ENCODE data around the gene ASB7. TPM values are rescaled to one million over a fixed set of nuclear protein-coding genes. Genes with fewer than 3 reads are reported as not detected.

Gene ASB7
- total and polyA plus RNA-seq, 7 donors = 2.3 to 6.9 (median 5.4) TPM

GRCh38 chr15:100570275-100570674 lies 32.1 kb upstream of the ASB7 start:
- peaks cover 10% of the 10 kb centered on the region for H3K4me1 ChIP-seq
- WGBS, 3 donors = 91 to 94% (median 92%) methylated on average over 3 of the region's 3 CpGs
- no peak for TF ChIP-seq CTCF (IDR thresholded peaks at IDR 0.05)
- DNase-seq (no peak), ATAC-seq (peak in 1 of 4 donors; percentile 57)
- no peak overlapping the region for H3K27ac ChIP-seq
- no peak overlapping the region for H3K4me3 ChIP-seq
- H3K36me3 ChIP-seq (ENCODE audit: insufficient read depth in 1 of 2, low read depth in 1 of 2) = peaks cover 0 to 46% of the 10 kb centered on the region in 2 donors
- intact Hi-C loops (cut with DNase I) = loop anchor here in 1 of 2 donors (5.0 kb wide), 1 partner anchor 223 kb away; no protein-coding TSS in a partner anchor
- no peaks in the 10 kb centered on the region for H3K27me3 ChIP-seq (ENCODE audit: insufficient read depth in 3 of 3, low read length in 2 of 3)
- no peaks in the 10 kb centered on the region for H3K9me3 ChIP-seq

- H3K4me3 ChIP-seq = no peak overlapping the region
- intact Hi-C loops (cut with DNase I) = loop anchor here in 1 of 2 donors (5.0 kb wide), 1 partner anchor 224 kb away; no protein-coding TSS in a partner anchor
- DNase-seq = no peak
- H3K36me3 ChIP-seq (ENCODE audit: insufficient read depth in 1 of 2, low read depth in 1 of 2) = peaks cover 0 to 46% of the 10 kb centered on the region in 2 donors
- H3K9me3 ChIP-seq = no peaks in the 10 kb centered on the region
- H3K27me3 ChIP-seq (ENCODE audit: insufficient read depth in 3 of 3, low read length in 2 of 3) = no peaks in the 10 kb centered on the region
- 87 to 95% (median 91%) methylated on average over 4 of the region's 4 CpGs for WGBS, 3 donors
- no peak for TF ChIP-seq CTCF (IDR thresholded peaks at IDR 0.05)
- peaks cover 10% of the 10 kb centered on the region for H3K4me1 ChIP-seq
- ATAC-seq = no peak
- H3K27ac ChIP-seq = no peak overlapping the region
Measured at GRCh38 chr15:100570735-100571313, 31.6 kb upstream of the ASB7 start.

DNA sequence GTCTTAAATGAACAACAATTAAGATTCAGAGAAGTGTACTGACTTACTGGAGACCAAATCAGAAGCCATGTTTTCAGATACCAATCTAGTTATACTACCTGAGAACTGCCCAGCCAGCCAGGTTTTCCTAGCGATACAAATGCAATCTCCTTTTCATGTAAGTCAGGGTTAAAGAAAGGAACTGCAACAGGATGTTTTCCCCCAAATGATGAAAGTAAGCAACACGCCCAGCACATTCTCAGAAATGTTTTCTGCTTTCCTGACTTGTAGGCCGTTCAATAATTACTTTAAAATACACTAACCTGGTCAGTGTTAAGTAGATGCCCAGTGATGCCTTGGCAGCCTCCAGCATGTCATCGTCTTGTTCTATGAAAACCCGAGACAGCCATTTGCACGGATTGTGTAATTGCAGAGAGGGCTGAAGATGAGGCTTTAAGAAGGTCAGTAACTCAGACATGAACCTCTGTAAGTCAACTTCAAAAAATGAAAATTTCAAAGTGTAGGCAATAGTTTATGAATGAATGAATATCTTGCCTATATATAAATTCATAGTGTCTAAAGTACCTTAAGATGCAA lies 30.7 kb upstream of the ASB7 start:
- H3K27ac ChIP-seq = no peak overlapping the region
- peaks cover 10% of the 10 kb centered on the region for H3K4me1 ChIP-seq
- 76 to 86% (median 81%) methylated on average over 6 of the region's 6 CpGs for WGBS, 3 donors
- H3K36me3 ChIP-seq (ENCODE audit: insufficient read depth in 1 of 2, low read depth in 1 of 2) = peaks cover 0 to 46% of the 10 kb centered on the region in 2 donors
- TF ChIP-seq CTCF (IDR thresholded peaks at IDR 0.05) = no peak
- no peaks in the 10 kb centered on the region for H3K9me3 ChIP-seq
- no peaks in the 10 kb centered on the region for H3K27me3 ChIP-seq (ENCODE audit: insufficient read depth in 3 of 3, low read length in 2 of 3)
- no peak for DNase-seq
- peak in 1 of 4 donors; percentile 52 for ATAC-seq
- H3K4me3 ChIP-seq = no peak overlapping the region
- intact Hi-C loops (cut with DNase I) = loop anchor here (2.0 to 5.0 kb wide), 2 partner anchors 221 to 224 kb away; no protein-coding TSS in a partner anchor

DNA sequence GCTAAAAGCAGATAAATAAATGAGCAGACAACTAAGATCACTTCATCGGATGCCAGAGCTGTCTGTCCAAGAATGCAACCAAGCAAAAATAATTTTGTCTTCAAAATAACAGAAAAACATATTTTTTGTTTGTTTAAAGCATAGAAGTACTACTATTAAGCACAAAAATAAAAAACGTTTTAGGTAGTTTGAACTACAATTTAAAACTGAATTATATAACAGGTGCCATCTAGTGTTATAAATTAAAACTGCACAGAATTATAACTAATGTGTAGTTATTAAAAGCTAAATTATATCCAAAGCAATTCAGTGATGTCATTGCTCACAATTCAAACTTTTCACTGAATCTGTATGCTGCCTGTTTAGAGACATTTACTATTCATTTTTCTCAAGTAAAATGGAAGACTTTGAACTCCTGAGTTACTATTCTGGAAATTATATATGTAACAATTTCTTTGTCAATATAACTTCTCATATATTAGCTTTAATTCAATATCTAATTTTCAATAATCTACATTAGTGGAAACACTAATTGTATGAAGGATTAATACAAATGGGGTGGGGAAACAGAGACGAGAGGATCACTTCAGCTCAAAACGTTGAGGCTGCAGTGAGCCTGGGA lies 29.9 kb upstream of the ASB7 start:
- TF ChIP-seq CTCF (IDR thresholded peaks at IDR 0.05) = peak; percentile 71
- Histone ChIP-seq H3K9me3 (no peaks in the 10 kb centered on the region), H3K27me3 (ENCODE audit: insufficient read depth in 3 of 3, low read length in 2 of 3) (no peaks in the 10 kb centered on the region), H3K36me3 (ENCODE audit: insufficient read depth in 1 of 2, low read depth in 1 of 2) (peaks cover 0 to 46% of the 10 kb centered on the region in 2 donors), H3K27ac (no peak overlapping the region), H3K4me1 (peaks cover 10% of the 10 kb centered on the region), H3K4me3 (no peak overlapping the region)
- ATAC-seq (peak in 3 of 4 donors; percentile 25 to 69 (median 54)), DNase-seq (no peak)
- WGBS, 3 donors = 61 to 66% (median 62%) methylated on average over 4 of the region's 4 CpGs
- intact Hi-C loops (cut with DNase I) = loop anchor here (2.0 to 5.0 kb wide), 2 partner anchors 222 to 225 kb away; no protein-coding TSS in a partner anchor
